GM21825 (cell line): ENCODE measurements around the gene COX8C.

Source experiments
- ATAC-seq: cut with Tn5 transposase; IDR thresholded peaks from one replicate; pipeline ENCODE4 v1.9.1; 2021; ENCODE audit warnings: mild to moderate bottlenecking, moderate library complexity; ENCODE audit not compliant: unreplicated experiment

The COX8C gene

GRCh38 chr14:93346926-93347721, at the start of gene COX8C:
TSS of gene COX8C (plus strand) at chr14:93347182. CDS start at chr14:93347269, 87 bp downstream.
- ATAC-seq: no peak

- no peak for ATAC-seq
Observed at GRCh38 chr14:93299416-93299815, 47.6 kb upstream of the COX8C start.

GRCh38 chr14:93299866-93300265, 47.1 kb upstream of the COX8C start:
- ATAC-seq: no peak

- ATAC-seq: no peak
Observed at GRCh38 chr14:93301821-93302447, 45.0 kb upstream of the COX8C start.

GRCh38 chr14:93302688-93303581, 44.0 kb upstream of the COX8C start:
- ATAC-seq: no peak

GRCh38 chr14:93303659-93304058, 43.3 kb upstream of the COX8C start:
- ATAC-seq: no peak

GRCh38 chr14:93304771-93305170, 42.2 kb upstream of the COX8C start:
- no peak for ATAC-seq

- ATAC-seq: no peak
Observed at GRCh38 chr14:93305725-93306418, 41.1 kb upstream of the COX8C start.

- ATAC-seq: no peak
Observed at GRCh38 chr14:93306812-93307211, 40.2 kb upstream of the COX8C start.

- no peak for ATAC-seq
Observed at GRCh38 chr14:93308686-93309345, 38.2 kb upstream of the COX8C start.

- ATAC-seq: no peak
Observed at GRCh38 chr14:93309427-93309966, 37.5 kb upstream of the COX8C start.

GRCh38 chr14:93311082-93311481, 35.9 kb upstream of the COX8C start:
- no peak for ATAC-seq

GRCh38 chr14:93315575-93315974, 31.4 kb upstream of the COX8C start:
- no peak for ATAC-seq

GRCh38 chr14:93316716-93317115, 30.3 kb upstream of the COX8C start:
- ATAC-seq: no peak

- no peak for ATAC-seq
Observed at GRCh38 chr14:93317210-93317874, 29.6 kb upstream of the COX8C start.

- no peak for ATAC-seq
Observed at GRCh38 chr14:93317875-93318807, 28.8 kb upstream of the COX8C start.

GRCh38 chr14:93318927-93319326, 28.1 kb upstream of the COX8C start:
- ATAC-seq: no peak

GRCh38 chr14:93319494-93319893, 27.5 kb upstream of the COX8C start:
- ATAC-seq: no peak
